HG02571 (cell line): ENCODE results near the gene ARHGEF3.
A peak's percentile ranks its signal among the peaks of the same experiment; 100 is the strongest.

Experiments
- ATAC-seq: cut with Tn5 transposase; IDR thresholded peaks from one replicate; pipeline ENCODE4 v1.9.1; 2021; ENCODE audit warnings: mild to moderate bottlenecking, moderate library complexity; ENCODE audit not compliant: unreplicated experiment

Gene ARHGEF3

GRCh38 chr3:56801662-56802377, at the start of gene ARHGEF3:
TSS of gene ARHGEF3 (minus strand) at chr3:56801949. CDS start at chr3:56801798, 151 bp downstream.
- ATAC-seq: peak; percentile 85

- ATAC-seq: no peak
Measured at GRCh38 chr3:56849698-56850097, 47.9 kb upstream of the ARHGEF3 start.

GRCh38 chr3:56845505-56845904, 43.8 kb upstream of the ARHGEF3 start:
- no peak for ATAC-seq

DNA sequence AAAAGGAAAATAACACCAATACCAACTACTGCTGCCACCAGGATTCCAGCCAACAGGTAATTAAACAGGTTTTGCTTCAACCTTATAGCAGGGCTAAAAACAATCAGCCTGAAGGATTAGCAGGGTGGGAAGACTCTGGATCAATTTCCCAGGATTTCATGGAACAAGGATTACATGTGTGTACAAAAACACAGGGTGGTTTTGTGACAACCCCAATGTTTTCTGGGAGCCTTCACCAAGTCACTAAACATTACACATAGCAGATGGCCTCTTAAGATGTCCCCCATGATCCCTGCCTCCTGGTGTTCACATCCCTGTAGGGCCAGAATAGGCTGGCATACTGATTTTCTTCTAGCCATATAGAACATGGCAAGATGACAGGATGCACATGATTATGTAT, 42.8 kb upstream of the ARHGEF3 start:
- no peak for ATAC-seq

DNA sequence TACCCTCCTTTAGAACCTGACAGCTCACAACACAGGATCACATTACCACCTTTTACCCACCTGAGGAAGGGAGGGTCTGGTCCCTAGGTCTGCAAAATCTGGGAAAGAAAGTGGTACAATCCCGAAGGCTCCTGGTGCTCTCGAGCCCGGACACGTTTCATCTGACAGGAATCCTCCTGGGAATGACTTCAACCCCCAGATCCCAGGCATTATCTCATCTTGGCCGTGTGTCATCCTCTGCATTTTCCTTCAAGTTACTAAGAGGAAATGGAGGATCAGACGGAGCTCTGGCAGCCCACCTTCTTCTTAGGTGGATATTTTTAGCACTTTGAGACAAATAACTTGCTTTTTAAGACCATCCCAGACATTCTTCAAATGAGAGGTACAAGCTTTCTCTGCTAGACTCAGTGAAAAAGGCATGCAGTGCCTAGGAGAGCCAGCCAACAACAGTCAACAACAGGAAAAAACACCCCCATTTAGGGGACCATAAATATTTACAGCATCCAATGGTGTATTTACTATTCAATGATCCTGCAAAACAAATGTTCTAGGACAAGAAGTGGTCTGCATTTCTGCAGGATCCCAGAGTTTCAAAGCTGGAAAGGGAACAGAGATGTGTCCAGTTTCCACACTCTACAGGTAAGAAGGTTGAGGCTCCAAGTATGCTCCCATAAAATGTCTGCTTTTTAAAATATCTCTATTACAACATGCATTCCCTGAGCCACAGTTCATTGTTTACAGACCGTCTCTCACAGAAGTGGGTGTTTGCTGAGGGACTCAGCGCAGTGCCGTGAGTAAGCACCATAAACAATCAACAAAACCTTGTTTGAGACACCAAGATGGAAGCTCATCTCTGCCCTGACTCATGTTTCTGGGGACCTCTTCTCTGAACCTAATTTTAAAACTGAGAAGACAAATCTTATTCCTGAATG, 38.3 kb upstream of the ARHGEF3 start:
- no peak for ATAC-seq

DNA sequence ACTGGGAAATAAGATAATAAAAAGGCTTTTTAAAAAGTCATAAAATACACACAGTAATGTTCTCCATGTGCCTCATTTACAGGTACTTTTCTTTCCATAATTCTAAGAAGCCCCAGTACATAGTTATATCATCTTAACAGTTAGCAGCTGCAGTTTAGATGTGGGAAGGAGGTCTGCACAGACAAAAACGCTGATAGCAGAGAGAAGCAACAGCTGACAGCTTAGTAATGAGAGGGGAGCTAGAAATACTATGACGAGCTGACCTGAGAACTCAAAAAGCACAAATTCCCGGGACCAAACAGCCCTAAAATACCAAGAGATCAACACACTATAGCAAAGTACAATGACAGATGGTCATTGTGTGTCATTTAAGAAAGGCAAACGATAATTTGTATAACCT, 36.7 kb upstream of the ARHGEF3 start:
- ATAC-seq: no peak

- ATAC-seq: no peak
Measured at GRCh38 chr3:56837196-56837955, 35.6 kb upstream of the ARHGEF3 start.

- no peak for ATAC-seq
Measured at GRCh38 chr3:56836276-56837163, 34.8 kb upstream of the ARHGEF3 start.

- no peak for ATAC-seq
Measured at GRCh38 chr3:56835650-56836227, 34.0 kb upstream of the ARHGEF3 start.

DNA sequence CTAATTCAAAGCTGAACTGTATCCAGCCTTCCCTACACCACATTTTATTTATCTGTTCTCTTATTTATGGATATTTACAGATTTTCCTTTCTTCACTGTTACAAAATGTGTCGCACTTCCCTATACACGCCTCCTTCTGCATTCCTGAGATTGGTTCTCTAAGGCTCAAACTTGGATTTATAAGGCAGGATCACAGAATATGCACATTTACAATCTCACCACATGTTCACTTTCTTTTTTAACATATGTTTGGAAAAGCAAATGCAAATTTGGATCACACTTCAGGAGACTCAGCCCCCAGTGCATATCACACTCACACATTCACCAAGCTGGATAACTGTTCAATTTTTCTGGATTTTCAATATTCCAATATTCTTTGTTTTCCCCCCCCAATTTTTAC, 31.8 kb upstream of the ARHGEF3 start:
- ATAC-seq: no peak

DNA sequence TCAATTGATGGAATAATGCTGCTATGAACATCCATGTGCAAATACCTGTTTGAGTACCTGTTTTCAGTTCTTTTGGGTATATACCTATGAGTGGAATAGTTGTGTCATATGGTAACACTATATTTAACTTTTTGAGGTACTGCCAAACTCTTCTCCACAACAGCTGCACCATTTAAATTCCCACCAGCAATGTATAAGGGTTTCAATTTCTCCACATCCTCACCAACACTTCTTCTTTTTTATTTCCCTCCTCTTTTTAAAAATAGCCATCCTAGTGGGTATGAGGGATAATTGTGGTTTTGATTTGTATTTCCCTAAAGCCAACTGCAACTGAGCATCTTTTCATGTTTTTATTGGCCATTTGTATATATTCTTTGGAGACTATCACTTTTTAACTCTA, 31.3 kb upstream of the ARHGEF3 start:
- no peak for ATAC-seq

- no peak for ATAC-seq
Measured at GRCh38 chr3:56831572-56831971, 29.8 kb upstream of the ARHGEF3 start.

GRCh38 chr3:56830884-56831283, 29.1 kb upstream of the ARHGEF3 start:
- ATAC-seq: no peak

DNA sequence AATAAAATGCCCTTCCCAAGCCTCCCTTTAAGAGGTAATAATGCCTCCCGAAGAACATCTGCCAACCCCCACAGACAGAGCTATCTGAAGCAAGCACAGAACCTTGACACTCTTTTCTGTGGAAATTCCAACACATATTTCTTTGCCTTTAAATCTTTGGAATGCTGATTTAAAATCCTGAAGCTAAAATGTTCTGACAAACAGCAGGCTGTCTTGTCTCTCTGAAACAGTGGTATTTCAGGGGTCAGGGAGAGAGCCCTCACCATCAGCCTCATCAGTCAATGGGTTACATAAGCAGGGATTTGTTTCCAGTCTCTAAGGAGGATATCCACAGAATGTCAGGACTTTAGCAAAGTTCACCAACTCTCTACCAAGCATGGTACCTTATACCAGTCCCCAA, 27.8 kb upstream of the ARHGEF3 start:
- no peak for ATAC-seq

DNA sequence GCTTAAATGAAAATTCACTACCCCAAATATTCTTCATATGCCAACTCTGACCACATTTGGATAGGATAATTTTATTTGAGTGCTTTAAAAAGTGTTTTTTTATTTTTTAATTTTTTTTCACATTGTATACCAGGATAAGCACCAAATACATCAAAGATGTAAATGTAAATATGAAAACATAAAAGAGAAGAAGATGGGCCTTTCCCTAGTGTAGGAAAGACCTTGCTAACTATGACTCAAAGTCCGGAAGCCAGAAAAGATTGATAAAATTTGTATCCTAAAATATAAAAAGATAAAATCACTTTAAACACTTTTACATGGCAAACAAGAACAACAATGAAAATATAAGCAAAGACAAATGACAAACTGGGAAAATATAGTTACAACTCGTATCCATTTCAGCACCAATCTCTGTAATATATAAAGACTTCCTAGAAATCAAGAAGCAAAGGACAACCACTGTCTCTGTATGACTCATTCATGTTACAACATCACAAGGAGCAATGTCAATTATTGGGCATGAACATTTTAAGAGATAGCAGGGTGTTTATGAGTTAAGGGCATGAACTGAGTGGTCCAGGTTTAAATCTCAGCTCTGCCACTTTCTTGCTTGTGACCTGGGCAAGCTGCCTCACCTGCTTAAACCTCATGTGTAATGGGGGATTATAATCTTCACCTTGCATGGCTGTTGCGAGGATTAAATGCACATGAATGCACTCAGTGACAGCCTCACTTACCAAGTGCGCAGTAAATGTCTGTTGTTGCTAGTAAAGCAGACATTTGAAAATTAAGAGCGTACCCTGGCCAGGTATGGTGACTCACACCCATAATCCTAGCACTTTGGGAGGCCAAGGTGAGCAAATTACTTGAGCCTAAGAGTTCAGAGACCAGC, 25.3 kb upstream of the ARHGEF3 start:
- ATAC-seq: no peak

DNA sequence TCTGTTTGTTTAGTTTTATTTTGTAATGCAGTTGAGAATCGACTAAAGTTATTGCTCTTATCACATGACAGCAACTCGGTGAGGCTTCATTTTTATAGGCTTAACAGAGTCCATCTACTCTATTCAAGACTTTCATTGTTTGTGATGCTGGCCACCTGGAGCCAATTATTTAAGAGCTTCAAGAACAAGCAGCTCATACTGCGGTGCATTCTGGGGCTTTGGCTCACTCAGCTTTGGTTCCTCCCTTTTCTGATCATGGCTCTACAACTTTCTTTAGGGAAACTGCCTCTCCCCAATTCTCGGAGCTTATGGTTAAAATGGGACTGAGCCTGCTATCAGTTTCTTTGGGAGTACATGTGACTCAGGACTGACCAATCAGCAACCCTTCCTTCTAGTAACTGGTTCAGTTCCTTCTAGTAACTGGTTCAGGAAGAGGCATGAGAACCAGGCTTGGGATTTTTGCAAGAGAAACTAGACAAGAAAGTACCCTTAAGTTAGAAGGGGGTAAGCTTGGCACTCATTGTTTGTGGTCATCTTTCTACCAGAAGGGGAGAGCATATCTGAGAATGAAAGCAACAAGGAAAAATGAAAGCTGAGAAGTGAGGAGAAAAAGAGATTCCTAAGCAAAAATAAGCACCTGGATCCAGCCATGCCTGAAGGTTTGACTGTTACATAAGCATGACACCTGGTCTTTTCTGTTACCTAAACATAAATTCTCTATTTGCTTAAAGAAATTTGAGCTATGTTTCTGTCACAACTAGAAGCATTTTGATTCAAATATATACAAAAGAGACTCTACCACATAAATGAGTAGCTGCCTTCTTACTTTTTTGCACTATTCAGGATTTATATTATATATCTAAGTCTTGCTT, 24.1 kb upstream of the ARHGEF3 start:
- no peak for ATAC-seq

DNA sequence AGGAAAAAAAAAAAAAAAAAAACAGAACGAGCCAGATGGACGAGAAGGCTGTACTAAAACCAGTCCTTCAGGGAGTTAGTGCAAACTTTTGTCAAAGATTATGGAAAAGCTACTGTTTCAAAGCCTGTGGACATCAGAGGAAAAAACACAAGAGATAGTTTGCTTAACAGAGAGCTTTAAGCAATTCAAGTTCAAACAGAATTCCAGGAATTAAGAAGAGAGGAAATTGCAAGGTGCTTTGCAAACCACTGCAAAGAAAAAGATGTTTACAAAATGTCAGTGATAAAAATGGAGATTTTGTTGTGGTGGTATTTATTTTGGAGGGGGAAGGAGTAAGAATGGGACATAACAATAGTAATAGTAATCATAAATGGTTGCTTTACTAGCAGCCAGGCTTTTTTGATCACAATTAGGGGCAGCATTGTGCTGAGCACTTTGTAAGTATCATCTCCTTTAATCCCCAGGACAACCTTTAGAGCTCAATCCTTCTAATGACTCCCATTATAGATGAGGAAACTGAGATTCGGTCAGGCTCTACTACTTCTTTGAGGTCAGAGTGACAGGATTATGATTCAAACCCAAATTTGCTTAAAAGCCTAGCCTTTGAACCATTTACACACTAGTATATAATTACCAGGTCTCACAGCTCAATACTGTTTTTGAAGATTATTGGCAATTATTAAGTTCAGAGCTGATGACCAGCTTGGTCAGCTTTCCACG, 22.4 kb upstream of the ARHGEF3 start:
- no peak for ATAC-seq
